PC-3 (cell line): ENCODE data around the gene C1QB.

Experiments
- EZH2 ChIP-seq: fragments of 300-600 bp; sonication (generic); IDR thresholded peaks from one replicate; pipeline ENCODE4 v1.6.1; 2017; ENCODE audit warnings: antibody characterized with exemption, mild to moderate bottlenecking, low read length; ENCODE audit not compliant: unreplicated experiment
- EZH2phosphoT487 ChIP-seq: fragments of 300-600 bp; sonication (generic); IDR thresholded peaks from 2 replicates; pipeline ENCODE4 v1.6.1; 2018; ENCODE audit warnings: mild to moderate bottlenecking, antibody characterized with exemption, low read length, borderline replicate concordance
- TF ChIP-seq, protein P1 (sequence below): fragments of 300-600 bp; sonication (generic); conservative IDR thresholded peaks from 2 replicates; pipeline ENCODE4 v1.5.1; 2017; ENCODE audit warnings: antibody characterized with exemption, low read depth, mild to moderate bottlenecking, low read length

DNA sequence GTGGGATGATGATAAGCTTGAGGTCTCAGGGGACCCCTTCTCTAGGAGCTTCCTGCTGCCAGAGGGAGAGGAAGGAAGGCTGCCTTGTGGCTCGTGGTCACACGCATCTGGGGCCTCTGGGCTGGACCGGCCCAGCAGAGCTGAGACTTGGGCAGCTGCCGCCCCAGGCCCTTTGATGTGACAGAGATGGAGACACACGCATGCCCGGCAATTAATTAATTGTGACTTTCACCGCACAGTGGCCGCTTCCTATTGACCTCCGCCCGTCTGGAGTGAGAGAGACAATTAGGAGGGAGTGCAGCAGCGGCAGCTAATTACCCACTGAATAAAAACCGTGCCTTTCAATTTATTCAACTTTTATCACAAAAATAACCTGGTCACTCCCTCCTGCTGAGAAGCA lies 33.2 kb upstream of the C1QB start:
- TF ChIP-seq, protein P1, sequence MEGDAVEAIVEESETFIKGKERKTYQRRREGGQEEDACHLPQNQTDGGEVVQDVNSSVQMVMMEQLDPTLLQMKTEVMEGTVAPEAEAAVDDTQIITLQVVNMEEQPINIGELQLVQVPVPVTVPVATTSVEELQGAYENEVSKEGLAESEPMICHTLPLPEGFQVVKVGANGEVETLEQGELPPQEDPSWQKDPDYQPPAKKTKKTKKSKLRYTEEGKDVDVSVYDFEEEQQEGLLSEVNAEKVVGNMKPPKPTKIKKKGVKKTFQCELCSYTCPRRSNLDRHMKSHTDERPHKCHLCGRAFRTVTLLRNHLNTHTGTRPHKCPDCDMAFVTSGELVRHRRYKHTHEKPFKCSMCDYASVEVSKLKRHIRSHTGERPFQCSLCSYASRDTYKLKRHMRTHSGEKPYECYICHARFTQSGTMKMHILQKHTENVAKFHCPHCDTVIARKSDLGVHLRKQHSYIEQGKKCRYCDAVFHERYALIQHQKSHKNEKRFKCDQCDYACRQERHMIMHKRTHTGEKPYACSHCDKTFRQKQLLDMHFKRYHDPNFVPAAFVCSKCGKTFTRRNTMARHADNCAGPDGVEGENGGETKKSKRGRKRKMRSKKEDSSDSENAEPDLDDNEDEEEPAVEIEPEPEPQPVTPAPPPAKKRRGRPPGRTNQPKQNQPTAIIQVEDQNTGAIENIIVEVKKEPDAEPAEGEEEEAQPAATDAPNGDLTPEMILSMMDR, result no peak
- no peak for TF ChIP-seq EZH2
- no peak for TF ChIP-seq EZH2phosphoT487
